22Rv1 (cell line): ENCODE measurements around the gene LIPF.
"Not testable (repeated sequence)": the region's sequence is repeated elsewhere in the genome, so short reads cannot be mapped to it uniquely, and the experiment has no call there.

ENCODE experiments used
- CTCF ChIP-seq: fragments of 450-650 bp; IDR thresholded peaks from 2 replicates; pipeline ENCODE4 v1.5.1; 2017; ENCODE audit warnings: mild to moderate bottlenecking
- ZFX ChIP-seq: fragments of 450-650 bp; IDR thresholded peaks from 2 replicates; pipeline ENCODE4 v1.6.1; 2017; ENCODE audit warnings: antibody characterized with exemption, borderline replicate concordance

- TF ChIP-seq CTCF, ZFX: not testable (repeated sequence)
These were observed 45.1 kb downstream of the LIPF start for GRCh38 chr10:88709361-88709760.
